ENCODE results near the gene FNBP1. TPM values are rescaled to one million over a fixed set of nuclear protein-coding genes. Genes with fewer than 3 reads are reported as not detected.
"Not testable (repeated sequence)": the region's sequence is repeated elsewhere in the genome, so short reads cannot be mapped to it uniquely, and the experiment has no call there.

The FNBP1 gene
- total RNA-seq, 1 experiment from 2014 or later: 80.7 TPM

DNA sequence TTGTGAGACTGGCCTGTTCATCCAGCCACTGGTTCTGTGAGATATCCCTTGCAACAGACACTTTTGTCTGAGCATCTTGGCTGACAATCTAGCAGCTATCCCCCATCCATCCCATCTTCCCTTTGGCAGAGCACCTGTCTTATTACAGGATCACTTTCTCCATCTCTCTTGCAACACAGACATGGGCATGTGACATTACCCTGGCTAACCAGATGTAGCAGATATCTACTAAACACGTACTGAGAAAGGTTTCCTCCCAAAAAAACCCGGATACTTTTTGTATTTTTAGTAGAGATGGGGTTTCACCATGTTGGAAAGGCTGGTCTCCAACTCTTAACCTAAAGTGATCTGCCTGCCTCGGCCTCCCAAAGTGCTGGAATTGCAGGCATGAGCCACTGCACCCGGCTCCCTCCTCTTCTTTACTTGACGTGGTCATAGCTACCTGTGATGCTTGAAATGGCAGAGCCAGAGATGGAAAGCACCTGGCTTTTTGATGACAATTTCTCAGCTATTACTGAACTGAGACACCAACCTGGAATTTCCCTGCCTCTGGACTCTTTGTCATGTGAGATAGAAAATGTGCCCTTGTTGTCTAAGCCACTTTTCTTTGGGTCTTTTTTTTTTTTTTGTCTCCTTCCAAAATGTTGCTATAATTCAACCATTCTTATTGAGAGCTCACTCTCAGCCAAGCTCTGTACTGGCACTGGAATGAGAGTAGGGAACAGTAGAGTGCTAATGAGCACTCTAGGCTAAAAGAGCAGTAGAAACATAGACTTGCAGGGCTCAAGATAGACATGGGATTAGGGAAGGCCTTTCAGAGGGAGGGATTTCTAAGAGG lies 32.6 kb downstream of the FNBP1 start:
- H3K79me2 ChIP-seq (ENCODE audit: low read depth): peaks cover 9% of the 10 kb centered on the region; the same call in 1 of the 2 replicates
- H3F3A ChIP-seq (ENCODE audit: insufficient read depth, low read depth): no peaks in the 10 kb centered on the region; the same call in 1 of the 2 replicates
- H4K20me1 ChIP-seq (ENCODE audit: insufficient read depth): no peaks in the 10 kb centered on the region; the same call in 1 of the 2 replicates
- intact Hi-C loops (cut with micrococcal nuclease; ENCODE audit: unreplicated experiment): no loop called here
- TF ChIP-seq, protein P1, sequence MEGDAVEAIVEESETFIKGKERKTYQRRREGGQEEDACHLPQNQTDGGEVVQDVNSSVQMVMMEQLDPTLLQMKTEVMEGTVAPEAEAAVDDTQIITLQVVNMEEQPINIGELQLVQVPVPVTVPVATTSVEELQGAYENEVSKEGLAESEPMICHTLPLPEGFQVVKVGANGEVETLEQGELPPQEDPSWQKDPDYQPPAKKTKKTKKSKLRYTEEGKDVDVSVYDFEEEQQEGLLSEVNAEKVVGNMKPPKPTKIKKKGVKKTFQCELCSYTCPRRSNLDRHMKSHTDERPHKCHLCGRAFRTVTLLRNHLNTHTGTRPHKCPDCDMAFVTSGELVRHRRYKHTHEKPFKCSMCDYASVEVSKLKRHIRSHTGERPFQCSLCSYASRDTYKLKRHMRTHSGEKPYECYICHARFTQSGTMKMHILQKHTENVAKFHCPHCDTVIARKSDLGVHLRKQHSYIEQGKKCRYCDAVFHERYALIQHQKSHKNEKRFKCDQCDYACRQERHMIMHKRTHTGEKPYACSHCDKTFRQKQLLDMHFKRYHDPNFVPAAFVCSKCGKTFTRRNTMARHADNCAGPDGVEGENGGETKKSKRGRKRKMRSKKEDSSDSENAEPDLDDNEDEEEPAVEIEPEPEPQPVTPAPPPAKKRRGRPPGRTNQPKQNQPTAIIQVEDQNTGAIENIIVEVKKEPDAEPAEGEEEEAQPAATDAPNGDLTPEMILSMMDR (conservative IDR thresholded peaks at IDR 0.05): no peak
- TF ChIP-seq EZH2 (IDR thresholded peaks at IDR 0.05; ENCODE audit: low read depth): no peak
- no peak overlapping the region for H3K27ac ChIP-seq
- no peaks in the 10 kb centered on the region for H3K9me3 ChIP-seq (ENCODE audit: insufficient read depth, low read depth)
- no TSS peak for BruUV-seq (replicated peaks)
- H3K27me3 ChIP-seq (ENCODE audit: insufficient read depth, low read depth): no peaks in the 10 kb centered on the region
- no peak overlapping the region for H3K4me3 ChIP-seq
- no peak for DNase-seq
- no peak overlapping the region for H3K4me2 ChIP-seq
- POLR2A ChIA-PET (ENCODE audit: unreplicated experiment): interaction anchor here (0.6 kb wide), 1 partner anchor 52 kb away, joined by 14 read pairs; no protein-coding TSS in a partner anchor
- no peaks in the 10 kb centered on the region for H3K36me3 ChIP-seq (ENCODE audit: low read depth)
- CTCF ChIA-PET: no interaction called here
- no peaks in the 10 kb centered on the region for H3K4me1 ChIP-seq (replicated peaks; ENCODE audit: insufficient read depth)
- no peaks in the 10 kb centered on the region for H3K9me2 ChIP-seq (ENCODE audit: insufficient read depth)
- H2AFZ ChIP-seq: no peak overlapping the region

GRCh38 chr9:130009546-130009945 lies 33.4 kb downstream of the FNBP1 start:
- intact Hi-C loops (cut with micrococcal nuclease; ENCODE audit: unreplicated experiment); H3K27ac ChIP-seq; H3K27me3 ChIP-seq (ENCODE audit: insufficient read depth, low read depth); H3K79me2 ChIP-seq (ENCODE audit: low read depth); H3K4me2 ChIP-seq; H3F3A ChIP-seq (ENCODE audit: insufficient read depth, low read depth); DNase-seq; BruUV-seq (replicated peaks); H3K36me3 ChIP-seq (ENCODE audit: low read depth); CTCF ChIA-PET; H3K9me2 ChIP-seq (ENCODE audit: insufficient read depth); H3K4me1 ChIP-seq (replicated peaks; ENCODE audit: insufficient read depth); POLR2A ChIA-PET (ENCODE audit: unreplicated experiment); H3K4me3 ChIP-seq; H2AFZ ChIP-seq; H4K20me1 ChIP-seq (ENCODE audit: insufficient read depth); H3K9me3 ChIP-seq (ENCODE audit: insufficient read depth, low read depth): not testable (repeated sequence)

DNA sequence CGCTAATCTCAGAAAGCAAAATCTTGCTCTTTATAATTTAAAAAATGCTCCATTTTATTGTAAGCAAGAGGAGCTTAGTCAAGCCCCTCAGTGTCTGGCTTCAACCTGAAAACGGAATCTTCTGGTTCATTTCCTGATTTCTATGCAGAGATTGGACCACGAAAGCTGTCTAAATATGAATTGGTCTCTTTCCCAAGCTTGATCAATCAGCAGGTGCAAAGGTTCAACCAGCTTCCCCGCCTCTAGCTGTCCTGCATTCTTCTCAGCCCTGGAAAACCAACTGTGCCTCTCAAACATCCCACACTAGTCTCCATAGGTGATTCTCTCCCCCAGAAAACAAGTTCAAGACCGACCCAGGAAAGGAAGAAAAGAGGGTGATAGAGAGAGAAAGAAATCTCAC lies 34.5 kb downstream of the FNBP1 start:
- Histone ChIP-seq H3K9me2 (ENCODE audit: insufficient read depth) (no peaks in the 10 kb centered on the region), H2AFZ (no peak overlapping the region), H3K79me2 (ENCODE audit: low read depth) (peaks cover 12% of the 10 kb centered on the region; the same call in 1 of the 2 replicates), H3K9me3 (ENCODE audit: insufficient read depth, low read depth) (no peaks in the 10 kb centered on the region), H3K36me3 (ENCODE audit: low read depth) (no peaks in the 10 kb centered on the region), H3K4me1 (replicated peaks; ENCODE audit: insufficient read depth) (no peaks in the 10 kb centered on the region), H4K20me1 (ENCODE audit: insufficient read depth) (no peaks in the 10 kb centered on the region), H3K27ac (no peak overlapping the region), H3K4me2 (no peak overlapping the region), H3K27me3 (ENCODE audit: insufficient read depth, low read depth) (no peaks in the 10 kb centered on the region), H3F3A (ENCODE audit: insufficient read depth, low read depth) (no peaks in the 10 kb centered on the region; the same call in 1 of the 2 replicates), H3K4me3 (no peak overlapping the region)
- intact Hi-C loops (cut with micrococcal nuclease; ENCODE audit: unreplicated experiment): no loop called here
- ChIA-PET POLR2A (ENCODE audit: unreplicated experiment) (no interaction called here), CTCF (no interaction called here)
- BruUV-seq (replicated peaks): no TSS peak
- no peak for DNase-seq
- no peak for TF ChIP-seq EZH2 (IDR thresholded peaks at IDR 0.05; ENCODE audit: low read depth)
- TF ChIP-seq, protein P1 (conservative IDR thresholded peaks at IDR 0.05): no peak

GRCh38 chr9:130006952-130007351 lies 36.0 kb downstream of the FNBP1 start:
- H4K20me1 ChIP-seq (ENCODE audit: insufficient read depth); BruUV-seq (replicated peaks); H3K9me2 ChIP-seq (ENCODE audit: insufficient read depth); H3K4me1 ChIP-seq (replicated peaks; ENCODE audit: insufficient read depth); DNase-seq; H3K9me3 ChIP-seq (ENCODE audit: insufficient read depth, low read depth); H3K36me3 ChIP-seq (ENCODE audit: low read depth); POLR2A ChIA-PET (ENCODE audit: unreplicated experiment); H3K4me3 ChIP-seq; H3F3A ChIP-seq (ENCODE audit: insufficient read depth, low read depth); CTCF ChIA-PET; H3K27ac ChIP-seq; H2AFZ ChIP-seq; H3K27me3 ChIP-seq (ENCODE audit: insufficient read depth, low read depth); H3K4me2 ChIP-seq; intact Hi-C loops (cut with micrococcal nuclease; ENCODE audit: unreplicated experiment): not testable (repeated sequence)
- peaks cover 12% of the 10 kb centered on the region; the same call in 1 of the 2 replicates for H3K79me2 ChIP-seq (ENCODE audit: low read depth)

Data from PC-9 (cell line).